HepG2 (cell line): ENCODE data around the gene GRHL3. TPM values are rescaled to one million over a fixed set of nuclear protein-coding genes. Genes with fewer than 3 reads are reported as not detected.

ENCODE experiments used
- ATAC-seq: fragments of 200-7000 bp; cut with Tn5 transposase; 3 replicates; pipeline ENCODE4 v1.9.1; 2020; ENCODE audit warnings: mild to moderate bottlenecking, moderate library complexity
- BruUV-seq: library from RNA; stranded (reverse); fragments of 400-500 nt; replicated peaks from 2 replicates; lab custom pipeline; 2021; lab: Mats Ljungman, UMichigan
- CTCF ChIA-PET: fragments of 300-600 bp; formaldehyde crosslinking; extraction: SDS; loops from one replicate; lab custom pipeline; 2021; ENCODE audit warnings: low total read pairs, inconsistent platforms, low intra/inter-chr PET ratio; lab: Yijun Ruan, JAX
- POLR2A ChIA-PET: fragments of 350-600 bp; sonication (Branson Sonifier 250); formaldehyde crosslinking; loops from one replicate; lab custom pipeline; 2020; ENCODE audit warnings: antibody characterized with exemption, inconsistent platforms; lab: Yijun Ruan, JAX
- DNase-seq: peaks from one replicate; pipeline ENCODE4 v3.0.0-alpha.2; 2015; ENCODE audit warnings: low spot score
- FAIRE-seq: peaks from 3 replicates; lab custom pipeline; 2011; peaks lifted over from hg19 to GRCh38; lab: Jason Lieb, UNC
- H2AFZ ChIP-seq: one replicate; pipeline ENCODE4 v1.6.1; 2011; ENCODE audit warnings: low read length, inconsistent platforms
- H3K27ac ChIP-seq: fragments of 300-600 bp; 3 replicates; pipeline ENCODE4 v1.8.0; 2011; ENCODE audit warnings: mixed run types, mild to moderate bottlenecking, mixed read lengths, low read length, inconsistent platforms; ENCODE audit not compliant: insufficient read depth; ENCODE audit errors: extremely low read length
- H3K27me3 ChIP-seq, 2 experiments: fragments of 200-600 bp in 1 of 2; 2 replicates in 1 of 2; 3 replicates in 1 of 2; pipeline versions ENCODE4 v1.6.0 to v1.8.0; 2011; ENCODE audit warnings: low read length in 2 of 2, mild to moderate bottlenecking in 2 of 2, moderate library complexity in 2 of 2, inconsistent platforms in 1 of 2; ENCODE audit not compliant: insufficient read depth in 2 of 2, control insufficient read depth in 1 of 2
- H3K36me3 ChIP-seq, 2 experiments: fragments of 200-600 bp in 1 of 2; replicated peaks in 1 of 2; 2 replicates in 1 of 2; 3 replicates in 1 of 2; pipeline versions ENCODE4 v1.5.1 to v1.8.0; 2011; ENCODE audit warnings: low read length in 2 of 2, inconsistent platforms in 1 of 2; ENCODE audit not compliant: insufficient read depth in 2 of 2, control insufficient read depth in 1 of 2
- H3K4me1 ChIP-seq: 2 replicates; pipeline ENCODE4 v1.5.1; 2012; ENCODE audit warnings: low read length, inconsistent platforms; ENCODE audit not compliant: insufficient read depth
- H3K4me2 ChIP-seq: 2 replicates; pipeline ENCODE4 v1.6.0; 2011; ENCODE audit warnings: low read depth, low read length, inconsistent platforms
- H3K4me3 ChIP-seq, 3 experiments: fragments of 200-600 bp in 1 of 3; sonication (generic), shearing (Covaris generic) in 1 of 3; replicated peaks in 1 of 3; 2 replicates each; pipeline ENCODE4 v1.5.1; 2011 to 2016; ENCODE audit warnings: low read length in 3 of 3, inconsistent platforms in 2 of 3, low read depth in 2 of 3, mild to moderate bottlenecking in 2 of 3, control low read depth in 1 of 3, mixed read lengths in 1 of 3; ENCODE audit not compliant: insufficient read depth in 1 of 3
- H3K79me2 ChIP-seq: one replicate; pipeline ENCODE4 v1.6.1; 2011; ENCODE audit warnings: low read length, inconsistent platforms; ENCODE audit not compliant: insufficient read depth
- H3K9ac ChIP-seq: 2 replicates; pipeline ENCODE4 v1.6.0; 2011; ENCODE audit warnings: mild to moderate bottlenecking, low read depth, low read length, inconsistent platforms; ENCODE audit not compliant: insufficient read depth
- H3K9me3 ChIP-seq: 2 replicates; pipeline ENCODE4 v1.5.1; 2012; ENCODE audit warnings: mild to moderate bottlenecking, low read length
- H4K20me1 ChIP-seq: 2 replicates; pipeline ENCODE4 v1.6.0; 2011; ENCODE audit warnings: inconsistent platforms, mild to moderate bottlenecking, low read length, moderate library complexity; ENCODE audit not compliant: insufficient read depth
- HNRNPL ChIP-seq: fragments of 200-400 bp; formaldehyde crosslinking; IDR thresholded peaks from 2 replicates; pipeline ENCODE4 v1.6.1; 2017; ENCODE audit warnings: mild to moderate bottlenecking, low read depth, low read length
- RXRA ChIP-seq: sonication (generic); formaldehyde crosslinking; IDR thresholded peaks from 2 replicates; pipeline ENCODE4 v1.5.1; 2020; ENCODE audit warnings: missing genetic modification reagents
- TFDP1 ChIP-seq: IDR thresholded peaks from 2 replicates; pipeline ENCODE4 v1.6.1; 2016; ENCODE audit warnings: missing compliant biosample characterization, missing genetic modification reagents, borderline replicate concordance
- THAP9 ChIP-seq: sonication (generic); formaldehyde crosslinking; IDR thresholded peaks from 2 replicates; pipeline ENCODE4; 2020; ENCODE audit warnings: missing genetic modification reagents, mild to moderate bottlenecking, borderline replicate concordance
- ZNF441 ChIP-seq: sonication (generic); formaldehyde crosslinking; IDR thresholded peaks from 2 replicates; pipeline ENCODE4 v1.7.0; 2021; ENCODE audit warnings: missing genetic modification reagents, borderline replicate concordance
- ZNF749 ChIP-seq: sonication (generic); formaldehyde crosslinking; IDR thresholded peaks from 2 replicates; pipeline ENCODE4 v1.8.0; 2022; ENCODE audit warnings: mild to moderate bottlenecking, missing genetic modification reagents, moderate library complexity, borderline replicate concordance
- WGBS: methylation state at CpG from one replicate; pipeline ENCODE4 v1.1.6; 2017; ENCODE audit warnings: low lambda C conversion rate; 5-methylcytosine and 5-hydroxymethylcytosine counted together
- in situ Hi-C: cut with HindIII; loops from 2 replicates; pipeline ENCODE4 v1.10.0; 2017; ENCODE audit warnings: low pct_unique_long_range_greater_than_20kb; ENCODE audit not compliant: extremely low pct_ligation_motif_present
- intact Hi-C: fragments of 100-400 bp; cut with micrococcal nuclease; formaldehyde crosslinking; loops from one replicate; pipeline ENCODE4 v1.10.0; 2022; ENCODE audit not compliant: unreplicated experiment
- polyA plus RNA-seq, 8 experiments: library from polyadenylated mRNA; depleted of rRNA in 3 of 8; stranded (reverse) in 7 of 8; unstranded in 1 of 8; fragments of >200 nt; fragmentation: Illumina TruSeq in 4 of 8; extraction: Trizol in 4 of 8; gene quantifications; 2 replicates each; pipeline versions ENCODE4 v1.2.1 to v1.2.3, GENCODE V29; 2011 to 2016; ENCODE audit warnings: low read depth in 4 of 8, missing spikeins in 1 of 8, mixed read lengths in 1 of 8; ENCODE audit not compliant: insufficient read depth in 1 of 8
- total RNA-seq, 5 experiments: library from RNA; depleted of rRNA; stranded (reverse); fragments of >200 nt; fragmentation: Illumina TruSeq; extraction: Trizol; gene quantifications; 2 replicates each; pipeline ENCODE4 v1.2.3, GENCODE V29; 2016; ENCODE audit warnings: low read depth in 1 of 5
- TF ChIP-seq, protein P1 (sequence below): sonication (generic); formaldehyde crosslinking; IDR thresholded peaks from 2 replicates; pipeline ENCODE4 v1.8.0; 2022; ENCODE audit warnings: mild to moderate bottlenecking, missing genetic modification reagents
- TF ChIP-seq, protein P2 (sequence below): IDR thresholded peaks from 2 replicates; pipeline ENCODE4 v1.6.1; 2016; ENCODE audit warnings: low read depth, borderline replicate concordance

Gene GRHL3
- total and polyA plus RNA-seq, 2 of the 13 experiments (the other 11 are each of a cell fraction or from before 2014, with no cell fraction given): not detected

- no peaks in the 10 kb centered on the region for H4K20me1 ChIP-seq
- DNase-seq (no peak), ATAC-seq (no peak), FAIRE-seq (no peak)
- H3K9ac ChIP-seq: no peak overlapping the region
- no peak overlapping the region for H2AFZ ChIP-seq
- H3K4me1 ChIP-seq: no peaks in the 10 kb centered on the region
- ChIA-PET POLR2A (no interaction called here), CTCF (no interaction called here)
- H3K27me3 ChIP-seq: no peaks in the 10 kb centered on the region
- in situ Hi-C loops (no loop called here), intact Hi-C loops (no loop called here)
- no peak overlapping the region for H3K27ac ChIP-seq
- TF ChIP-seq RXRA (CRISPR knock-in tag) (no peak), HNRNPL (no peak)
- no peaks in the 10 kb centered on the region for H3K9me3 ChIP-seq
- no peaks in the 10 kb centered on the region for H3K79me2 ChIP-seq
- no TSS peak for BruUV-seq
- no peaks in the 10 kb centered on the region for H3K36me3 ChIP-seq
- no peak overlapping the region for H3K4me3 ChIP-seq
- WGBS: 88% methylated on average over 10 of the region's 10 CpGs
- no peak overlapping the region for H3K4me2 ChIP-seq
These were observed 41.5 kb downstream of the GRHL3 start for GRCh38 chr1:24360681-24361080.

DNA sequence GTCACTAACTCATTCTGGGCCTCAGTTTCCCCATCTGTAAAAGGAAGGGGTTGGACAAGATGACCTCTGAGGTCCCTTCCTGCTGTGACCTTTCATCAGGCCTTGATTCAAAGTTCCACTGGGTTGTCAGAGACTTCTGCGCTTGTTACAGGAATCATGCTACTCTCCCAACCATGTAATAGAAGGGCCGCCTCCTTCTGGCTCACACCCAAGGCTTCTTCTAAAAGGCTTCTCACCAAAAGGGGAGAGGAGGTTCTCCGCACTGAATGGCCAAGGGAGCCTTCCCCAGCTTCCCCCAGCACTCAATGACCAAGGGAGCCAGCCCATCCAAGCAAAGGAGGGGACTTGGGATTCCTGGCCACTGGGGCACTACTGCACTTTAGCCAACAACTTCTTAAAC lies 42.7 kb downstream of the GRHL3 start:
- FAIRE-seq: no peak
- no peak for TF ChIP-seq THAP9 (CRISPR knock-in tag)
- no peak for TF ChIP-seq ZNF749 (CRISPR knock-in tag)
- TF ChIP-seq, protein P1, sequence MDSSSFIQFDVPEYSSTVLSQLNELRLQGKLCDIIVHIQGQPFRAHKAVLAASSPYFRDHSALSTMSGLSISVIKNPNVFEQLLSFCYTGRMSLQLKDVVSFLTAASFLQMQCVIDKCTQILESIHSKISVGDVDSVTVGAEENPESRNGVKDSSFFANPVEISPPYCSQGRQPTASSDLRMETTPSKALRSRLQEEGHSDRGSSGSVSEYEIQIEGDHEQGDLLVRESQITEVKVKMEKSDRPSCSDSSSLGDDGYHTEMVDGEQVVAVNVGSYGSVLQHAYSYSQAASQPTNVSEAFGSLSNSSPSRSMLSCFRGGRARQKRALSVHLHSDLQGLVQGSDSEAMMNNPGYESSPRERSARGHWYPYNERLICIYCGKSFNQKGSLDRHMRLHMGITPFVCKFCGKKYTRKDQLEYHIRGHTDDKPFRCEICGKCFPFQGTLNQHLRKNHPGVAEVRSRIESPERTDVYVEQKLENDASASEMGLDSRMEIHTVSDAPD (CRISPR knock-in tag): no peak
- TF ChIP-seq ZNF441: no peak
- TF ChIP-seq, protein P2, sequence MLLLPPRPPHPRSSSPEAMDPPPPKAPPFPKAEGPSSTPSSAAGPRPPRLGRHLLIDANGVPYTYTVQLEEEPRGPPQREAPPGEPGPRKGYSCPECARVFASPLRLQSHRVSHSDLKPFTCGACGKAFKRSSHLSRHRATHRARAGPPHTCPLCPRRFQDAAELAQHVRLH: no peak
- no peak for TF ChIP-seq TFDP1 (CRISPR knock-in tag)

More for the DNA sequence above, 42.7 kb downstream of the GRHL3 start:
- intact Hi-C loops (no loop called here), in situ Hi-C loops (no loop called here)
- Histone ChIP-seq H3K4me3 (no peak overlapping the region), H4K20me1 (no peaks in the 10 kb centered on the region), H3K4me1 (no peaks in the 10 kb centered on the region), H3K27ac (no peak overlapping the region), H3K36me3 (no peaks in the 10 kb centered on the region), H3K4me2 (no peak overlapping the region), H3K79me2 (no peaks in the 10 kb centered on the region), H3K9ac (no peak overlapping the region), H3K9me3 (no peaks in the 10 kb centered on the region), H3K27me3 (no peaks in the 10 kb centered on the region), H2AFZ (no peak overlapping the region)
- ATAC-seq (no peak), DNase-seq (no peak)
- no CpG with 5 or more reads among the region's 3 CpGs for WGBS
- ChIA-PET CTCF (no interaction called here), POLR2A (no interaction called here)
- BruUV-seq: no TSS peak
